RKO (cell line): ENCODE measurements around the gene PHC1.
"Not testable (repeated sequence)": the region's sequence is repeated elsewhere in the genome, so short reads cannot be mapped to it uniquely, and the experiment has no call there.

ENCODE experiments used
- DNase-seq: peaks from one replicate; pipeline ENCODE4 v3.0.0-alpha.2; 2016; ENCODE audit warnings: low spot score

Gene PHC1

GRCh38 chr12:8911606-8912268 is 2.6 kb upstream of the PHC1 start:
- DNase-seq, result no peak

DNA sequence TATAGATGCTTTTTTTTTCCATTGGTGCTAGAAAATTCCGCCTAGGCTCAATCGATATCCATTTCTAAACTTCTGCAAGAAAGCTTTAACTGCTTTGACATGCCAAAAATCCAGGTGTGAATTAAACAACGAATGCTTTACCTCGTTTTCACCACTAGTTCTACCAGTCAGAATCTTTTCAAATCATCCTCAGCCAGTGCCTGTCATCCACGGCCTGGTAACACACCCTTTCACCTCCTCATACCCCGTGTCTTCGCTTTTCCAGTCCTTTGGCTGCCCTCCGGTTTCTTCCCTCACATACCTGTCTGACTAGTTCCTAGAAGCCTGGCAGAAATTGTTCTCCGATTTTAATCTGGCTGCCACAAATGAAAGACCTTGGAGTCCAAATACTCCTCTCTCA is 1.4 kb upstream of the PHC1 start:
- DNase-seq, result peak; percentile 37

DNA sequence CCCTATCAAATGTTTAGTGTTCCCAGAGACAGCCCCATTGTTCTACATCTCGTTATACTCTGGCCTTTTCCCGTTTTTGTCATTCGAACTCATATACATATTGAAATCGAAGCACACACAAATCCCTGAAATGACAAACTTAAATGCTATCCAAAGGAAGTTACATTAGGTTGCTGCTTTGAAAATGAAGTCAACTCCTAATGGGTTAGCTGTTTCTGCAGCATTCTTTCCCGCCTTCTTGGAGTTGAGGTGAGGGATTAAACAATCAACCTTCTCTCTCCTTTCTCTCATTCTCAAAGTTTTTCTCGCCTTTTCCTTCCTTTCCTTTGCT is 642 bp upstream of the PHC1 start:
- peak; percentile 9 for DNase-seq

DNA sequence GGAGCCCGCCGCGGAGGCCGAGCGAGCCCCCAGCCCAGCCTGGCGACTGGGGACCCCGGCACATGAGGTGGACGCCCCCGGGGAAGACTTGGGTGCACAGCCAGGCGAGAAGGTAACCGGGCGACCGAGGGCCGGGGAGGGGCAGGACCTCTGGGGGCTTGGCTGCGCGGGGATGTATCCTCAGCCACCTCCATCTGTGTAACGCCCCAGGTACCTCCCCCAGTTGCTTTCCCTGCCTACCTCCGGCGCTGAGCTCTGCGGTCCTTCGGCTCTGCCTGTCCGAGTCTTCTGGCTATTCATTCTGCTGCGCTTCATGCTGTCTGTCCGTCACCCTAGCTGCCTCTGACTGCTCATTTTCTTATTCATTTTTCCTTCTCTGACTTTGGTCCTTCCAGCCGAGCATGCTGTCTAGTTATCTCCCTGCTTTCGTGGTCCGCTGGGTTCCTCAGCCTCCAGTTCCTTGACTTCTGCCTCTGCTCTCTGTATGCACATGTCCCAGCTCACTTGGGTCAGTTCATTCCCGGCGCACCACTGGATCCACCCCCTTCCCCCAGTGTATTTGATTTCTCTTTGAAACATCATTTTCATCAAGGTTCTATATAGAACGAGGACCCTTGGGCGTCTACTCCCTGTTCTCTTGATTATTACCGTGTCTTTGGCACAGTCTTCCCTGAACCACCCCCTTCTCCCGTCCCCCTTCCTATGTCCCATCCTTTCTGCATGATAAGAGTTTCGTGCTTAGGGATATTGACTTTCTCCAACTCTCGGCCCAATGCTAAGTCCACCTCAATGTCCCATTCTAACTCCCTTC is 612 bp downstream of the PHC1 start:
- DNase-seq, result peak; percentile 57

DNA sequence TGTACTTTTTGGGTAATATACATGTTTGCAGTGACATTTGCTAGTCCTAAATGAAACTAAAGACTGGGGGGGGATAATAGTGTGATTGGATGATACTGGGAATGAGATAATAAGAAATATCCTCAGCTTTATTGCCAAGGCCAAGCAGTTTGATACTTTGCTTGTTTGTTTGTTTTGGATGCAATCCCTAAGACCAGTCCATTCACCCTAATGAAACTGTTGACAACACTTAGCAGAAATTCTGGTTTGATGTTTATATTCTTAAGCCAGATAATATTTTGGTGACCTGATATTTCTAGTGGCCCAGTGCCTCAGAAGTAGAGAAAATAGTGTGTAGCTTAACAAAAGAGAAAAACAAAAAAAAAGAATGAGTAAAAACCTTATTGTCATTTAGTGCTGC is 1.8 kb downstream of the PHC1 start:
- no peak for DNase-seq

DNA sequence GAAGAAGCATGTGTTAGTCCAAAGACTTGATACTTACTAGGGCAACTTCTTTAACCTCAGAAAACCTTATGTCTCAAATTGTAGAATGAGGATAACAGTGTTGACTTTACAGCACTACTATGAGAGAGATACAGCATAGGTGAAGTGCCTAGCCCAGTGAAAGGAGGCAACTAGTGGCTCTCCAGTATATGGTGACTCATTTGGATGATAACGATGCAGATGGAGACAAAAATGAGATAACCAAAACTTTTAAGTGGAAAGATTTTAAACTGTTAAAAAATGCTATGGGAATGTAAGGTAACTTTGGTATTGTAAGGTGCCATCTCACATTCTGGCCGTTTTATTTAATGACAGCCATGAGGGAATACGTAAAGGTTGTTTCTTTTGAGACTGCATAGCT is 2.7 kb downstream of the PHC1 start:
- no peak for DNase-seq

DNA sequence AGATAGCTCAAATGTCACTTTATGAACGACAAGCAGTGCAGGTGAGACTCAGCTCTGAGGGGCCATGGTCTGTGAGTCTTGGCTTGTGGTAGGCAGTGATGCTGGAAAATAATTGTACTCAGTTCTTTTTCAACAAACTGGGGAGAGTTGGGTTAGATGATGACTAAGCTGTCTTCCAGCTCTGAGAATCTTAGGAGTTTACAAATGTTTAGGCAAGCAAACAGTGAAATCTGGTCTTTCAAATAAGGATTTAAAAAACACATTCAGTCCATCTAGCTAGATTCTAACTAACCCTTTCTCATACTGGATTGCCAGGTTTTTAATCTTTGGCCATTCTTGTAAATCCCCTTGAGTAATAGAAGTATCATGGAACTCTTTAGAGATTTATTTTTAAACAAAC is 3.4 kb downstream of the PHC1 start:
- DNase-seq, result no peak

GRCh38 chr12:8919643-8920042 is 5.3 kb downstream of the PHC1 start:
- not testable (repeated sequence) for DNase-seq

DNA sequence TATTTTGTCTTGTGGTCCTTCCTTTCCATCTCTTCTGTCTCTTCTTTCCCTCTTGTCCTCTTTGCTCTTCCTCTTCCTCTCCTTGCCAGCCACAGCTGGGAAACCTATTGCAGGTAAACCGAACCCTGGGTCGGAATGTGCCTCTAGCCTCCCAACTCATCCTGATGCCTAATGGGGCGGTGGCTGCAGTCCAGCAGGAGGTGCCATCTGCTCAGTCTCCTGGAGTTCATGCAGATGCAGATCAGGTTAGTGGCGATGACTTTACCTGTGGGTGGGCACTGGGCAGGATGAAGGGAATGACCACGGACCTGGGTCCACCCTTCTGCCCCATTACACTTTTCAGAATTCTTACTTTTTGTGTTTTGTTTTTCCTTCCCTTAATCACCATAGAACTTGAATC is 8.2 kb downstream of the PHC1 start:
- no peak for DNase-seq

- DNase-seq, result not testable (repeated sequence)
These were observed 16.5 kb downstream of the PHC1 start for GRCh38 chr12:8930655-8931323.

- not testable (repeated sequence) for DNase-seq
These were observed 18.2 kb downstream of the PHC1 start for GRCh38 chr12:8932464-8932863.

DNA sequence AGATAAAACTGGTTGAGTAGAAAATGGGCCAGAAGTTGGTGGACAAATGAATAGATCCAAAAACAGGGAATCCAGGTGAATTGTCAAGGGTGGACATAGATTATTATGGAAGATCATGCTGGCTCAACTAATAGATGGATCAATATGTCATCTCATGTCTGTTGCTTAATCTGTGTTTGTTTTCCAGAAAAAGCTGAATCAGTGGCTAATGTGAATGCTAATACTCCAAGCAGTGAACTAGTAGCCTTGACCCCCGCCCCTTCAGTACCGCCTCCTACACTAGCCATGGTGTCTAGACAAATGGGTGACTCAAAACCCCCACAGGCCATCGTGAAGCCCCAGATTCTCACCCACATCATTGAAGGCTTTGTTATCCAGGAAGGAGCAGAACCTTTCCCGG is 19.8 kb downstream of the PHC1 start:
- not testable (repeated sequence) for DNase-seq

GRCh38 chr12:8936735-8937134 is 22.4 kb downstream of the PHC1 start:
- DNase-seq, result no peak

DNA sequence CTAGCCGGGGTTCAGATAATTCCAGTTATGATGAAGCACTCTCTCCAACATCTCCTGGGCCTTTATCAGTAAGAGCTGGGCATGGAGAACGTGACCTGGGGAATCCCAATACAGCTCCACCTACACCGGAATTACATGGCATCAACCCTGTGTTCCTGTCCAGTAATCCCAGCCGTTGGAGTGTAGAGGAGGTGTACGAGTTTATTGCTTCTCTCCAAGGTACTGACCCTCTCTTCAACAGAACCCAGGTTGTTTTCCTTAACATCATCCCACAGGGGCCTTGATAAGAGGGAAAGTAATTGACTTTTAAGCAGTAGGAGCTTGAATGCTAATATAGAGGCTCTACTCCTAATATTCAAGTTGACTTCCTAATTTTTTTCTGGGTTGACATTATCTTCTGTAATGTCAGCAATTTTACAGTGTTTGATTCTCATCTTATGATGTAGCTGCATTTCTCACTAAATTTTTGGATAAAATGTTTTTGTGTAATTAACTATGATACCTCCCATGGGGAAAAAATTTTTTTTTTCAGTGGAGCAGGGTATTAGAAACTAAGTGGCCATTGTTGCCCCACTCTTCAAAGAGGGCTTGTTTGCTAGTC is 23.6 kb downstream of the PHC1 start:
- DNase-seq, result not testable (repeated sequence)

GRCh38 chr12:8941691-8942478 is 27.6 kb downstream of the PHC1 start:
- no peak for DNase-seq

- DNase-seq, result no peak
These were observed 29.4 kb downstream of the PHC1 start for GRCh38 chr12:8943565-8944186.

- no peak for DNase-seq
These were observed 32.4 kb downstream of the PHC1 start for GRCh38 chr12:8946733-8947132.

GRCh38 chr12:8947737-8948136 is 33.4 kb downstream of the PHC1 start:
- peak; percentile 56 for DNase-seq

DNA sequence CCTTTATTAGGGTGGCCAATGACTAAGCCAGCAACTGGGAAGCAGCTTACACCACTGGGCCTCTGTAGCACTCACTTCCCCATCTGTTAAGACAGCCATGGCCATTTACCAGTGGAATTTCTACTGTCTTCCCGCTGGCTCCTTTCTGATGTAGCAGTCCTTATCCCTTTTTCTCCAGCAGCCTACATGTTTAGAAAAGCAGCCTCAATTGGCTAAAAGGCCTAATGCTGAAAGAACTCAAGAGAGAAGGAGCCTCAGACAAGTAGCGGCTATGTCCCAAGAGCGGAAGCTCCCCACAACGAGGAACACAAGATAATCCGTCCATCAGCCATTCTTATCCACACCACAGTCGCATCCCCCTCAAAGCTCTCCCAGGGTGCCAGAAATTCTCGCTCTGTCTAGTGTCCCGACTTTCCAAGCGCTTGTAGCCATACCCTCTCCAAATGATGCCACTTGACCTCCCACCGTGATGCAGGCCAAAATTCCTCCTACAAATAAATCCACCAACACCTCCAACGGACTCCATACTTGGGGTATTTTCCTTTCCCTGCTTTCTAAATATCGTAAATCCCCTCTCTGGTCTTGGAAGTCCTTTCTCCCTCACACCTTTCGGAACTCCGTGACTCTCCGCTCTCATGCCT is 34.5 kb downstream of the PHC1 start:
- peak; percentile 66 for DNase-seq

GRCh38 chr12:8949342-8950220 is 35.3 kb downstream of the PHC1 start, which contains the start of gene M6PR:
Gene M6PR, minus strand, starts transcription at chr12:8949645. Its CDS starts 3,241 bp downstream, at chr12:8946404.
- DNase-seq, result peak; percentile 98
